Transverse colon (tissue), 4 donors: ENCODE results near the gene UNC5C. TPM values are rescaled to one million over a fixed set of nuclear protein-coding genes. Genes with fewer than 3 reads are reported as not detected.

Experiments
- DNase-seq: peaks from one replicate; pipeline ENCODE4 v3.0.0-alpha.2; 2019
- H3K27ac ChIP-seq, 4 donors: fragments of 200-600 bp; sonication (generic); 2 replicates each; pipeline ENCODE4 v1.5.1; 2016 to 2018; ENCODE audit warnings: inconsistent platforms in 4 of 4
- H3K27me3 ChIP-seq: fragments of 200-600 bp; sonication (generic); 2 replicates; pipeline ENCODE4 v1.5.1; 2017; ENCODE audit warnings: inconsistent platforms
- H3K36me3 ChIP-seq, 4 donors: fragments of 200-600 bp; sonication (generic); 2 replicates each; pipeline ENCODE4 v1.5.1; 2017 to 2019; ENCODE audit warnings: inconsistent platforms in 4 of 4
- H3K4me1 ChIP-seq, 4 donors: fragments of 200-600 bp; sonication (generic); 2 replicates each; pipeline ENCODE4 v1.5.1; 2017 to 2020; ENCODE audit warnings: inconsistent platforms in 4 of 4
- H3K4me3 ChIP-seq, 4 donors: fragments of 200-600 bp; sonication (generic); 1 replicate in 1 of 4; 2 replicates in 3 of 4; pipeline versions ENCODE4 v1.5.1 to v1.6.1; 2017 to 2019; ENCODE audit warnings: inconsistent platforms in 4 of 4
- H3K9me3 ChIP-seq, 2 donors: fragments of 200-600 bp; sonication (generic); 2 replicates each; pipeline ENCODE4 v1.5.1; 2017 to 2019; ENCODE audit warnings: inconsistent platforms in 2 of 2
- CTCF ChIP-seq, 5 experiments: fragments of 200-600 bp in 3 of 5; fragments of 450-650 bp in 2 of 5; sonication (generic) in 3 of 5; IDR thresholded peaks; 1 replicate in 2 of 5; 2 replicates in 3 of 5; pipeline ENCODE4 v1.5.1; 2016 to 2017; ENCODE audit warnings: antibody characterized with exemption in 5 of 5, inconsistent platforms in 3 of 5, mild to moderate bottlenecking in 2 of 5, moderate library complexity in 1 of 5
- EP300 ChIP-seq: sonication (generic); formaldehyde crosslinking; IDR thresholded peaks from one replicate; pipeline ENCODE4 v1.6.1; 2017; ENCODE audit warnings: antibody characterized with exemption, low read depth
- POLR2A ChIP-seq: fragments of 450-650 bp; IDR thresholded peaks from one replicate; pipeline ENCODE4 v1.6.1; 2016; ENCODE audit warnings: antibody characterized with exemption, mild to moderate bottlenecking, moderate library complexity
- POLR2AphosphoS5 ChIP-seq, 3 donors: sonication (generic); formaldehyde crosslinking; IDR thresholded peaks; one replicate each; pipeline ENCODE4 v1.6.1; 2016; ENCODE audit warnings: antibody characterized with exemption in 3 of 3
- WGBS, 2 donors: methylation state at CpG; one replicate each; pipeline ENCODE4 v1.1.5; 2018; ENCODE audit warnings: low coverage in 1 of 2; 5-methylcytosine and 5-hydroxymethylcytosine counted together
- in situ Hi-C, 4 donors: fragments of 200-750 bp; cut with MboI; loops; one replicate each; pipeline versions ENCODE4 v1.15.0 to v1.15.1; 2017; ENCODE audit warnings: low sequenced_read_pairs in 3 of 4, low pct_ligation_motif_present in 1 of 4, low pct_unique_long_range_greater_than_20kb in 1 of 4
- intact Hi-C: fragments of 100-400 bp; cut with DNase I; formaldehyde crosslinking; loops from one replicate; pipeline ENCODE4 v1.15.1; 2023; ENCODE audit warnings: low total_unique reads
- total RNA-seq, 4 donors: library from RNA; depleted of rRNA; stranded (reverse); fragments of >200 nt; gene quantifications; one replicate each; pipeline ENCODE4 v1.1.0, GENCODE V29; 2016

The UNC5C gene
- total RNA-seq, 4 donors from 2014 or later = 4.5 to 6.8 (median 4.8) TPM

- intact Hi-C loops = no loop called here
- H3K27me3 ChIP-seq = no peaks in the 10 kb centered on the region
- no peak overlapping the region for H3K4me3 ChIP-seq
- no peaks in the 10 kb centered on the region for H3K4me1 ChIP-seq
- no peak overlapping the region for H3K27ac ChIP-seq
- no peaks in the 10 kb centered on the region for H3K9me3 ChIP-seq
- H3K36me3 ChIP-seq = no peaks in the 10 kb centered on the region
- DNase-seq = no peak
- 72 to 75% methylated on average over 2 of the region's 2 CpGs for WGBS, 2 donors
- in situ Hi-C loops = no loop called here
- TF ChIP-seq POLR2A = no peak
- no peak for TF ChIP-seq EP300
- no peak for TF ChIP-seq CTCF (IDR thresholded peaks at IDR 0.05)
- TF ChIP-seq POLR2AphosphoS5 (IDR thresholded peaks at IDR 0.05) = no peak
These were observed 22.7 kb downstream of the UNC5C start for GRCh38 chr4:95526075-95526474.

GRCh38 chr4:95524729-95525128 is 24.0 kb downstream of the UNC5C start:
- TF ChIP-seq POLR2AphosphoS5 (IDR thresholded peaks at IDR 0.05) (no peak), CTCF (IDR thresholded peaks at IDR 0.05) (no peak)
- in situ Hi-C loops (no loop called here), intact Hi-C loops (no loop called here)
- Histone ChIP-seq H3K27ac (no peak overlapping the region), H3K4me3 (no peak overlapping the region), H3K4me1 (no peaks in the 10 kb centered on the region), H3K27me3 (no peaks in the 10 kb centered on the region), H3K36me3 (no peaks in the 10 kb centered on the region), H3K9me3 (no peaks in the 10 kb centered on the region)
- WGBS, 2 donors = 53 to 75% methylated on average over 1 to 2 of the region's 2 CpGs
- DNase-seq = no peak

GRCh38 chr4:95524184-95524583 is 24.6 kb downstream of the UNC5C start:
- in situ Hi-C loops = no loop called here
- WGBS, 2 donors = 50 to 57% methylated on average over 1 of the region's 1 CpG

GRCh38 chr4:95522682-95523530 is 25.9 kb downstream of the UNC5C start:
- Histone ChIP-seq H3K27ac (no peak overlapping the region), H3K27me3 (no peaks in the 10 kb centered on the region), H3K9me3 (no peaks in the 10 kb centered on the region), H3K36me3 (no peaks in the 10 kb centered on the region), H3K4me1 (no peaks in the 10 kb centered on the region), H3K4me3 (no peak overlapping the region)
- WGBS, 2 donors = 71 to 76% methylated on average over 6 of the region's 6 CpGs
- no peak for DNase-seq
- in situ Hi-C loops = no loop called here
- no peak for TF ChIP-seq POLR2A
- TF ChIP-seq EP300 = no peak
- TF ChIP-seq POLR2AphosphoS5 (IDR thresholded peaks at IDR 0.05) = no peak
- no peak for TF ChIP-seq CTCF (IDR thresholded peaks at IDR 0.05)
- intact Hi-C loops = no loop called here

More at GRCh38 chr4:95524184-95524583, 24.6 kb downstream of the UNC5C start:
- H3K36me3 ChIP-seq = no peaks in the 10 kb centered on the region
- no peaks in the 10 kb centered on the region for H3K4me1 ChIP-seq
- H3K27me3 ChIP-seq = no peaks in the 10 kb centered on the region
- TF ChIP-seq POLR2A (no peak), POLR2AphosphoS5 (IDR thresholded peaks at IDR 0.05) (no peak), EP300 (no peak), CTCF (IDR thresholded peaks at IDR 0.05) (no peak)
- no peaks in the 10 kb centered on the region for H3K9me3 ChIP-seq
- no peak overlapping the region for H3K4me3 ChIP-seq
- H3K27ac ChIP-seq = no peak overlapping the region
- DNase-seq = no peak
- intact Hi-C loops = no loop called here
